Activated naive CD4-positive, alpha-beta T cell treated with anti-CD3 and anti-CD28 coated beads, Interleukin-2, amount 10 ng/mL, durations not matched to agents 7 days and 5 days (primary cell): ENCODE results near the gene STEAP4.

Source experiments
- CTCF ChIA-PET: fragments of 350-600 bp; sonication (Branson Sonifier 250); formaldehyde crosslinking; loops from one replicate; lab custom pipeline; 2021; ENCODE audit warnings: antibody characterized with exemption; lab: Charles Lee
- DNase-seq: peaks from one replicate; pipeline ENCODE4 v3.0.0-alpha.2; 2020
- H3K27ac Mint-ChIP-seq: one replicate; pipeline ENCODE4 v1.8.0; 2021; ENCODE audit warnings: mild to moderate bottlenecking, moderate library complexity, mixed read lengths
- H3K27me3 Mint-ChIP-seq: one replicate; pipeline ENCODE4 v1.8.0; 2021; ENCODE audit warnings: mild to moderate bottlenecking, mixed read lengths
- H3K36me3 Mint-ChIP-seq: one replicate; pipeline ENCODE4 v1.8.0; 2021; ENCODE audit warnings: mixed read lengths
- H3K4me1 Mint-ChIP-seq: one replicate; pipeline ENCODE4 v1.8.0; 2021; ENCODE audit warnings: mixed read lengths
- H3K4me3 Mint-ChIP-seq: one replicate; pipeline ENCODE4 v1.8.0; 2021; ENCODE audit warnings: mild to moderate bottlenecking, moderate library complexity, mixed read lengths
- H3K9me3 Mint-ChIP-seq: one replicate; pipeline ENCODE4 v1.8.0; 2021; ENCODE audit warnings: mixed read lengths

The STEAP4 gene

DNA sequence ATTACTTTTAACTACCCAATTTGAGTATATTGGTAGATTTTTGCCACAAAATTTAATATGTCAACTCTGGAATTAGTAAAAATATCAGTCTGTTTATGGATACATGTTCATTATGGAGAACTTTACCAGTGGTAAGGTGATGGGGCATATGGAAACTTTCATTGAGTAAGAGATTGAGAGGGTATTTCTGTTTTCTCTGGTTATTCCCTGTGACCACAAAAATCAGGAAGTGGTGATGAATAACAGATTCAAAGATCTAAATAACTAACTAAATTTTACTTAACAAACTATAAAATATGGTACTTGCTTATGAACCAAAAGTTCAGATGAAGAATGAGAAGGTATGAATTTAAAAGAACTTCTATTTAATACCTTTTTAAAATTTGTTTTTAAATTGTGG, 22.1 kb upstream of the STEAP4 start:
- Mint-ChIP-seq H3K27ac (no peak overlapping the region), H3K4me1 (no peaks in the 10 kb centered on the region), H3K4me3 (no peak overlapping the region), H3K36me3 (no peaks in the 10 kb centered on the region), H3K27me3 (peaks cover 4% of the 10 kb centered on the region), H3K9me3 (no peaks in the 10 kb centered on the region)
- no peak for DNase-seq
- CTCF ChIA-PET, result interaction anchor here (0.7 kb wide), 1 partner anchor 133 kb away, joined by 3 read pairs; no protein-coding TSS in a partner anchor

DNA sequence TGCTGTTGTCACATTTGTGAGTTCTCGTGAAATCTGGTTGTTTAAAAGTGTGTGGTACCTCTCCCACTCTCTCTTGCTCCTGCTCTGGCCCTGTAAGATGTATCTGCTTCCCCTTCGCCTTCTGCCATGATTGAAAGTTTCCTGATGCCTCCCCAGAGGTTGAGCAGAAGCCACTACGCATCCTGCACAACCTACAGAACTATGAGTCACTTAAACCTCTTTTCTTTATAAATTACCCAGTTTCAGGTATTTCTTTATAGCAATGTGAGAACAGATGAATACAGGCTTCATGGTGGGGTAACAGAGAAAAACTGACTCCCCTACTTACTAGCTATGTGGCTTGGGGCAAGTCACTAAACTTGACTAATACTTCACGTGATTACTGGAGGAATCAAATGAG, 18.0 kb upstream of the STEAP4 start:
- Mint-ChIP-seq H3K36me3 (no peaks in the 10 kb centered on the region), H3K9me3 (no peaks in the 10 kb centered on the region), H3K27me3 (no peaks in the 10 kb centered on the region), H3K4me3 (no peak overlapping the region), H3K27ac (no peak overlapping the region), H3K4me1 (no peaks in the 10 kb centered on the region)
- CTCF ChIA-PET, result no interaction called here
- DNase-seq, result no peak

DNA sequence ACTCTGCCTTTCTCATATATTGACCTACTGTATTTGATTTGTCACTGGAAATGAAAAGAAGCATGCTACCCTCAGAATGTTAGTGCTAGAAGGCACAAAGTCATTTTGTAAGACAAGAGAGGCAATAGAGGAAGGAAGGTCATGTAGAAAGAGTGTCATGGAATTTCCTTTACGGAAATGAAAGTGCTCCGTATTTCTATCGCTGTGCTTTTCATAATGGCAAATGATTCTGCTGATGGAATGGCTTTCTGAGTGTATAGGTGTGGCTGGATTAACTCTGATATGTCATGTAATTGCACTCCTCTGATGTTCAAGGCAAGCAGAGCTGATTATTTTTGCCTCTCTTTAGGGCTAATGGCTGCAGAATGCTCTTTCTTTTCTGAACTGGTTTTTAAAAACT, 15.5 kb upstream of the STEAP4 start:
- CTCF ChIA-PET, result interaction anchor here (1.4 kb wide), 1 partner anchor 24 kb away, joined by 3 read pairs; no protein-coding TSS in a partner anchor

DNA sequence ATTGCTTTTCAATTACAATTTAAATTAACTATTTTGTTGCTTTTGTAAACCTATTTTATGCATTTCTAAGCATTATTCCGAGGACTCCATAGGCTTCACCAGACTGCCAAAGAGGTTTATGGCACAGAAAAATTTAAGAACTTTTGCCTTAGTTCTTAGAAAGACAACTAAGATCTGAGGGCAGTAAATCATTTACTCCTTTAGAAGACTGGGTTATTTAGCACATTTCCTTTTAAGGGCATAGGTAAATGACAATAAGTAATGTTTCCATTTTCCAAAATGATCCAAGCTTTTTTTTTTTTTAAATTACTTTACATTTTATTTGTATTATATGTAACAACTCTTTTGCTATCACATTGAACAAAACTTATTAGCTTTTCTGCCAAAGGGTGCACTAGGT, 15.0 kb upstream of the STEAP4 start:
- CTCF ChIA-PET, result interaction anchor here (1.4 kb wide), 1 partner anchor 25 kb away, joined by 3 read pairs; no protein-coding TSS in a partner anchor

More for the DNA sequence above, 15.5 kb upstream of the STEAP4 start:
- H3K4me1 Mint-ChIP-seq, result no peaks in the 10 kb centered on the region
- no peaks in the 10 kb centered on the region for H3K9me3 Mint-ChIP-seq
- no peak for DNase-seq
- H3K27ac Mint-ChIP-seq, result no peak overlapping the region
- H3K27me3 Mint-ChIP-seq, result no peaks in the 10 kb centered on the region
- H3K36me3 Mint-ChIP-seq, result no peaks in the 10 kb centered on the region
- H3K4me3 Mint-ChIP-seq, result no peak overlapping the region

DNA sequence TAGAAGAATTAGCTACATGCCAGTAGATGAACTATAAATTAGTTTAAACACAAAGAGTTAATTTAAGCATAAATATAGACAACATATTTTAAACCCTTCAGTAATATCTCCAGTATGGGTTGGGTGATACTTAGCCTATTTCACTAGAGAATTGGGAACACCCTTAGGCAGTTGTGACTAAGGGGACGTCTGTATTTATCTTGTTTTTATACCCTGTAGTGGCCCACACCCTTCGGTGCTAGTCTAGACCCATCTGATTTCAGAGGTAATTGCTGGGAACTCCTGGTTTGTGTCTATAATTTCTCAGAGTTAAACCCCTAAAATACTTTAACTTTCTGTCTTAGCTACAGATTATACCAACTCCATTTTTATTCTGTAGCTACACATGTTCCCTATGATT, 11.5 kb upstream of the STEAP4 start:
- Mint-ChIP-seq H3K4me3 (no peak overlapping the region), H3K27ac (no peak overlapping the region), H3K4me1 (no peaks in the 10 kb centered on the region), H3K9me3 (no peaks in the 10 kb centered on the region), H3K27me3 (no peaks in the 10 kb centered on the region), H3K36me3 (no peaks in the 10 kb centered on the region)
- no peak for DNase-seq
- CTCF ChIA-PET, result no interaction called here

More for the DNA sequence above, 15.0 kb upstream of the STEAP4 start:
- H3K36me3 Mint-ChIP-seq, result no peaks in the 10 kb centered on the region
- no peaks in the 10 kb centered on the region for H3K4me1 Mint-ChIP-seq
- no peak for DNase-seq
- no peak overlapping the region for H3K4me3 Mint-ChIP-seq
- H3K27ac Mint-ChIP-seq, result no peak overlapping the region
- H3K9me3 Mint-ChIP-seq, result no peaks in the 10 kb centered on the region
- H3K27me3 Mint-ChIP-seq, result no peaks in the 10 kb centered on the region

GRCh38 chr7:88317422-88317821, 10.7 kb upstream of the STEAP4 start:
- no peak overlapping the region for H3K27ac Mint-ChIP-seq
- no peaks in the 10 kb centered on the region for H3K9me3 Mint-ChIP-seq
- no peaks in the 10 kb centered on the region for H3K4me1 Mint-ChIP-seq
- no peak for DNase-seq
- CTCF ChIA-PET, result no interaction called here
- no peaks in the 10 kb centered on the region for H3K27me3 Mint-ChIP-seq
- H3K36me3 Mint-ChIP-seq, result no peaks in the 10 kb centered on the region
- no peak overlapping the region for H3K4me3 Mint-ChIP-seq

DNA sequence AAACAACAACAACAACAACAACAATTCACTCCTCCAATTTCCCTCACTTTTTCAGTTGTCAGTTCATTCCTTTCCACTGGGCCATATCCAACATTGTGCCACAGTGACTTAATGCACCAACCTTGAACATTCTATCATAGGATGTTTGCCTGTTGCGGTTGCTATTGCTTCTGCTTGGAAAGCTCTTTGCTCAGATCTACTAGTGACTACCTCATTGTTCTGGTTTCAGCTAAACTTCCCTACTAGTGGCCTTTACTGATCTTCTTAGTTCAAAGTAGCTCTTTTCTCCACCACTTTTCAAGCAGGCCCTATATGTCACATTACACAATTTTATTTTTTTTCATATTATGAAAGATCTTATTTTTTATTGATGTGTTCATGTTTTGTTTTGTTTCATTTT, 9.8 kb upstream of the STEAP4 start:
- Mint-ChIP-seq H3K4me3 (no peak overlapping the region), H3K36me3 (no peaks in the 10 kb centered on the region), H3K9me3 (no peaks in the 10 kb centered on the region), H3K4me1 (no peaks in the 10 kb centered on the region), H3K27me3 (no peaks in the 10 kb centered on the region), H3K27ac (no peak overlapping the region)
- CTCF ChIA-PET, result no interaction called here
- DNase-seq, result no peak

GRCh38 chr7:88315522-88315921, 8.8 kb upstream of the STEAP4 start:
- Mint-ChIP-seq H3K36me3 (no peaks in the 10 kb centered on the region), H3K9me3 (no peaks in the 10 kb centered on the region), H3K4me1 (no peaks in the 10 kb centered on the region), H3K27me3 (peaks cover 4% of the 10 kb centered on the region), H3K27ac (no peak overlapping the region), H3K4me3 (no peak overlapping the region)
- CTCF ChIA-PET, result no interaction called here
- no peak for DNase-seq

DNA sequence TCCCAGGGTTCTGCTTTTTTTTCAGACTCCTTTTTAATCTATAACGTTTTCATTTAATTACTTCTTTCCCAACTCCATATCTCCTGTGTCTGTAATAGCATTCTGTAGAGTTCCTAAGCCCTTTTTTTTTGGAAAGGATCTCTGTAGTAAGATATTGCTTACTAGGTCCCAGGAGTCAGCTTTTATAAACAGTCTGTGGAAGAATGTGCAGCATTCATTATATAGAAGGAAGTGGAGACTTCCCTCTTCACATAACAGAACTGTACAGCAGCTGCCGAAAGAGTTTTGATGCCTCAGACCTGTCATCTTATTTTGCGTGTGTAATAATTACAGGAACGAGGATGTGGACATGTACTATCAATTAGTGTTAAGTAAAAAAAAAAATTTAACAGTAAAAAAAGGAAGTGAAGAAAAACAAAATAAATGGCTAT, 7.4 kb upstream of the STEAP4 start:
- no peaks in the 10 kb centered on the region for H3K4me1 Mint-ChIP-seq
- CTCF ChIA-PET, result no interaction called here
- no peak for DNase-seq
- peaks cover 4% of the 10 kb centered on the region for H3K27me3 Mint-ChIP-seq
- no peak overlapping the region for H3K27ac Mint-ChIP-seq
- H3K9me3 Mint-ChIP-seq, result no peaks in the 10 kb centered on the region
- no peaks in the 10 kb centered on the region for H3K36me3 Mint-ChIP-seq
- no peak overlapping the region for H3K4me3 Mint-ChIP-seq

DNA sequence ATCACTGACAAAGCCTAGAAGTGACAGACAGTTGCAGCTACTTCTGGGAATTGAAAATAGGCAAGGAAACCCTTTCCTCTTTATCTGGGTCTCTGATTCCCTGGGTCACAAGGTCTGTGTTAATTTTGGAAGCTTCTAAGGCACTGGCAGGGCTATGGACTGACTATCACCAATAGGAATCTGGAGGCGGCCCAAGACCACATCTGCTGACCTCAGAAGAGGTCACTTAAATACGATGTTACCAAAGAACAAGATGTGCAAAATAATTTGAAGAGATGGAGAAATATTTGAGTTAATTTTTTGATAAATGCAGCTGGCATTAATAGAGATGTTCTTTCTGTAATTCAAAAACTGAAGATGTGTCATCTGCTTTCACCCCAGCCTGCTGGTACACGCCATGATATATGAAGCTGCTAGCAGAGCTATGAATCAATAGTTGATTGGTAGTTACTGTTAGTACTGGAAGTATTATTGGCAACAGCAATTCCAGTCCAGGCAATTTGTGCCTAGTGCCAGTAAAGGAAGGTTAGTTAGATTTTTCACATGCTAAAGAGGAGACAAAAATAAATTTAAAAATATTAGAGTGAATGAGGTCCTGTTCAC, 5.5 kb upstream of the STEAP4 start:
- Mint-ChIP-seq H3K9me3 (no peaks in the 10 kb centered on the region), H3K4me3 (no peak overlapping the region), H3K27ac (no peak overlapping the region), H3K27me3 (peaks cover 8% of the 10 kb centered on the region), H3K4me1 (no peaks in the 10 kb centered on the region), H3K36me3 (no peaks in the 10 kb centered on the region)
- CTCF ChIA-PET, result no interaction called here
- DNase-seq, result no peak

DNA sequence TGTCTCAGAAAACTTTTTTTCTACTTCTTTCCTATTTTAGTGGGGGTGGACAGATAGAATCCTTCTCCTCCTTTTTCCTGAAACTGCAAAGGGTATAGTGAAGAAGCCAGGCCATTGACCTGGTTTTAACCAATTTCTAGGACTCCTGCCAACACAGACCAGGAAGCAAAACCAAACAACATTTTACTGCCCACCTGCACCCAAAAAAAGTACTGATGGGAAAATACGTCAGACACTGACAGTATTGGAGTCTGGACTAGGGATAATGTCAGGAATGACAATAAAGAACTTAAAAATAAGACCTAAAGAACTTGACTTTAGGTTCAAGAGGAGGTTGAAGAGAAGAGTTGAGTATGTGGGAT, 5.0 kb upstream of the STEAP4 start:
- peaks cover 2% of the 10 kb centered on the region for H3K4me1 Mint-ChIP-seq
- H3K27me3 Mint-ChIP-seq, result peaks cover 13% of the 10 kb centered on the region
- H3K27ac Mint-ChIP-seq, result no peak overlapping the region
- DNase-seq, result no peak
- no peak overlapping the region for H3K4me3 Mint-ChIP-seq
- no peaks in the 10 kb centered on the region for H3K36me3 Mint-ChIP-seq
- no peaks in the 10 kb centered on the region for H3K9me3 Mint-ChIP-seq
- CTCF ChIA-PET, result no interaction called here

DNA sequence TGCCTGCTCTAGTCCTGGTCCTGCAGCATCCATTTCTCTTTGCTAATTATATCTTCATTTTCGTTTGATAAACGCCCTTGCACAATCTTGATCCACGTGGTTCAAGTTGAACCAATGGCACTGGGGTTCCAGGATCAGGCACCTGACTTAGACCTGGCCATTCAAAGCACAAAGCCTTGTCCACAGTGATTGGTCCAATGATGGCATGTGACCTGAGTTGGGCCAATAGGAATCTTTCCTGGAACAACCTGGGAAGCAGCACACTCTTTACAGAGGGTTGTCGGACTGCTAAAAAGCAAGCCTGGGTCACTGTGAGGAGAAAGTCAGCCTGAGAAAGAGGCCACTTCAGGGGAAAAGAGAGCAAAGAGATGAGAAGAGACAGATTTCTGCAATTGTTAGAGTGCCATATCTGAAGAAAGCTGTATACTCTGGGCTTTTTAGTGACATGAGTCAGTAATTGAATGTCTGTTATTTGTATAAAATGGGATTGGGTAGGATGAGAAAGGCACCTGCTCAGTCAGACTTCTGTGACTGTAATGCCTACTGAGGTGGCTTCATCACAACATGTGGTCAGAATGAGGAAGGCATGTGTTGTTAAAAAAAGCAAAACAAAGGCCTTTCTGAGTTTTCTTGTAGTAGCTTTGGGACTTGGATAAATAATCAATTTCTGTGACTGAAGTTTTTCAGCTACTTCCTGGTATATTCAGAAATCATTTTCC, 4.4 kb upstream of the STEAP4 start:
- CTCF ChIA-PET, result no interaction called here
- Mint-ChIP-seq H3K36me3 (no peaks in the 10 kb centered on the region), H3K27me3 (peaks cover 19% of the 10 kb centered on the region), H3K9me3 (no peaks in the 10 kb centered on the region), H3K4me1 (peaks cover 5% of the 10 kb centered on the region), H3K27ac (no peak overlapping the region), H3K4me3 (no peak overlapping the region)
- no peak for DNase-seq

DNA sequence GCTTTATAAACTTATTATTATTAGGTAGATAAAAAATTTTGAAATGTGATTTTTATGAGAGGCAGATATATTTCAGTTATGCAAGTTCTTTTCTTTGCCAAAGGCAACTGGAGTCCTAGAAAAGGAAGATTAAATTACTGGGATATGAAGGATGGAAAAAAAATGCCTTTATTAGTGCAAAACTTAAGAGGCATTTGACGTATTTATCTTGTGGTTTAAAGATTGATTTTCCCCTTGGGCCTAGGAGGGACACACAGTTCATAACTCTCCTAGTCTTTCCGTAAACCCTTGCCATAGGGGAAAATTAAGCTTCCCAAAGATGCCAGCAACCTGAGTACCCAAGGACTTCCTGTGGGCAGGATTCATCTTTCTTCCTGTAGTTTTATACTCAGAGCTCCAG, 3.1 kb upstream of the STEAP4 start:
- no peak overlapping the region for H3K4me3 Mint-ChIP-seq
- CTCF ChIA-PET, result no interaction called here
- H3K27me3 Mint-ChIP-seq, result peaks cover 26% of the 10 kb centered on the region
- no peak overlapping the region for H3K27ac Mint-ChIP-seq
- H3K9me3 Mint-ChIP-seq, result no peaks in the 10 kb centered on the region
- H3K36me3 Mint-ChIP-seq, result no peaks in the 10 kb centered on the region
- peaks cover 5% of the 10 kb centered on the region for H3K4me1 Mint-ChIP-seq
- no peak for DNase-seq

GRCh38 chr7:88307823-88308222, 1.1 kb upstream of the STEAP4 start:
- peaks cover 5% of the 10 kb centered on the region for H3K4me1 Mint-ChIP-seq
- DNase-seq, result no peak
- H3K27me3 Mint-ChIP-seq, result peaks cover 26% of the 10 kb centered on the region
- CTCF ChIA-PET, result no interaction called here
- no peaks in the 10 kb centered on the region for H3K36me3 Mint-ChIP-seq
- no peaks in the 10 kb centered on the region for H3K9me3 Mint-ChIP-seq
- H3K4me3 Mint-ChIP-seq, result no peak overlapping the region
- no peak overlapping the region for H3K27ac Mint-ChIP-seq

GRCh38 chr7:88307412-88307811, 718 bp upstream of the STEAP4 start:
- no peak for DNase-seq
- Mint-ChIP-seq H3K36me3 (no peaks in the 10 kb centered on the region), H3K27me3 (peaks cover 26% of the 10 kb centered on the region), H3K27ac (no peak overlapping the region), H3K4me1 (peaks cover 5% of the 10 kb centered on the region), H3K4me3 (no peak overlapping the region), H3K9me3 (no peaks in the 10 kb centered on the region)
- CTCF ChIA-PET, result no interaction called here
